OCI-M1 (cell line): ENCODE results near the gene CRYGC.

Experiments used
- DNase-seq: peaks from one replicate; lab custom pipeline; 2025; lab: John Stamatoyannopoulos, UW

Gene CRYGC

DNA sequence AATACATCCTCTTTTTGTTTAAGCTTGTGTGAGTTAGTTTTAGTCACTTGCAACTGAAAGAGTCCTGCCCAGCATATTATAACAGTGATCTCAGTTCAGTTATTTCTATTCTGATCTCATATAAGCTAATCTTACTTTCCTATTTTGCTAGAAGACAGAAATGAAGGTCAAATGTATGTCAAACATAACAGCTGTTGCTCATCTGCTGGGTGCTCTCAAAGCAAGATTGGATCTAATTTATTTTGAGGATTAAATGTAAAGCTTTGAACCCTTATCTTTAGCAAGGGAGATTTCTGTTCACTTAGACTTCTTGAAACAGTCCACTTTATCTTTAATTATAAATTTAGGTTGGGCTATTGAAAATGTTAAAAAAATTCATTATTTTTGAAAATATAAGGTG is 36.5 kb downstream of the CRYGC start:
- DNase-seq, result peak; percentile 21

DNA sequence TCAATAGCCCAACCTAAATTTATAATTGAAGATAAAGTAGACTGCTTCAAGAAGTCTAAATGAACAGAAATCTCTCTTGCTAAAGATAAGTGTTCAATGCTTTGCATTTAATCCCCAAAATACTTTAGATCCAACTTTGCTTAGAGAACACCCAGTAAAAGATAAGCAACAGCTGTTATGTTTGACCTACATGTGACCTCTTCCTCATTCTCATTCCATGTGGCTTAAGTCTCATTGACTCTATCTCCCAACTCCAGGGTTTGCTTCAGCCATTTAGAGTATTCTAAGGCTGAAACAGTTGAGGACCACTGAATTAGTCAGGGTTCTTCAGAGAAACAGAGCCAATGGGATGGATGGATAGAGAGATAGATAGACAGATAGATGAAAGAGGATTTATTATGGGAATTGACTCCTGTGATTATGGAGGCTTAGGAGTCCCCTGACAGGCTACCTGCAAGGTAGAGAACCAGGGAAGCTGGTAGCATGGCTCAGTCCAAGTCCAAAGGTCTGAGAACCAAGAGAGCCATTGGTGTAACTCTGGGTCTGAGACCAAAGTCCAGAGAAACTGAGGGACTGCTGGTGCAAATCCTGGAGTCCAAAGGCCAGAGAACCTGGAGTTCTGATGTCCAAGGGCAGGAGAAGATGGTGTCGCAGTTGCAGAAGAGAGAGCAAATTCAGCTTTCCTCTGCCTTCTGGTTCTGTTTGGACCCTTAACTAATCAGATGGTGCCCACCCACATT is 37.4 kb downstream of the CRYGC start:
- peak; percentile 41 for DNase-seq

DNA sequence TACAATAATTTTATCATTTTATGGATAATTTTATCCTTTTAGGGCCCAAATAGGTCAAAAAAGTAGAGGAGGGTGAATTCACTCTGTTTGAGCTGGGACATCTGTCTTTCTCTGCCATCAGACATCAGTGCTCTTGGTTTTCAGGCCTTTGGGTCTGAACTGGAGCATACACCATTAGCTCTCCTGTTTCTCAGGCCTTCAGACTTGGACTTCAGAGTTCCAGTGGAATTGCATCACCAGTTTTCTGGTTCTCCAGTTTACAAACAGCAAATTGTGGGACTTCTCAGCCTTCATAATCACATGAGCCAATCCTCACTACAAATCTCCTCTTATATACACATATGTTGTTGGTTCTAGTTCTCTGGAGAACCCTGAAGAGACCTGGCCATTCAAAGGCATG is 39.2 kb downstream of the CRYGC start:
- DNase-seq, result no peak

DNA sequence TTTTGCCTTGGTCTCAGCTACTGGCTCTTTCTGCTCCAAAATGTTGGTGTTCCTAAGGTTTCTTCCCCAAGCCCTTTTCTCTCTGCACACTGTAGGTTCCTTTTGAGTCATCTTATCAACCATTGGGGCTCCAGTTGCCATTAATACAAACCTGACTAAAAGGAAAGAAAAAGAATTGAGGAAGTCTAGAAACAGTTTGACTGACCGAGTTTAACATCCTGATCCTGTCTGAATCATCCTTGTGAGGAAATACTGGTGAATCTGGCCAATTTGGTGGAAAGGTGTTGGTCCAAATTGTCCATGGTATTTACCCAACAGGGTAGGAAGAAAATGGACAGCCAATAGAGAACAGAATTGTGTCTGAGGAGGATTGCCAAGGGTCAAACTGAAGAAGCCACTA is 43.6 kb downstream of the CRYGC start:
- DNase-seq, result no peak

DNA sequence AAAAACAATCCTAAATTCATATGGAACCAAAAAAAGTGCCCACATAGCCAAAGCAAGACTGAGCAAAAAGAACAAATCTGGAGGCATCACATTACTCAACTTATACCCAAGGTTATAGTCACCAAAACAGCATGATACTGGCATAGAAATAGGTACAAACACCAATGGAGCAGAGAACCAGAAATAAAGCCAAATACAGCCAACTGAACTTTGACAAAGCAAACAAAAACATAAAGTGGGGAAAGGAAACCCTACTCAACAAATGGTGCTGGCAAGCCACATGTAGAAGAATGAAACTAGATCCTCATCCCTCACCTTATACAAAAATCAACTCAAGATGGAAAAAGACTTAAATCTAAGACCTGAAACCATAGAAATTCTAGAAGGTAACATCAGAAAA is 45.8 kb downstream of the CRYGC start:
- DNase-seq, result no peak
